GM06990 (cell line): ENCODE data around the gene AMDHD1.
A peak's percentile ranks its signal among the peaks of the same experiment; 100 is the strongest.
"Not testable (repeated sequence)": the region's sequence is repeated elsewhere in the genome, so short reads cannot be mapped to it uniquely, and the experiment has no call there.

Experiments
- DNase-seq: peaks from one replicate; pipeline ENCODE4 v3.0.0-alpha.2; 2011; ENCODE audit not compliant: insufficient read length; ENCODE audit errors: extremely low read depth
- H3K27me3 ChIP-seq: replicated peaks from 2 replicates; pipeline ENCODE4 v1.6.0; 2011; ENCODE audit warnings: low read length; ENCODE audit not compliant: control insufficient read depth, insufficient read depth
- H3K36me3 ChIP-seq: 2 replicates; pipeline ENCODE4 v1.5.1; 2011; ENCODE audit warnings: low read length; ENCODE audit not compliant: control insufficient read depth, insufficient read depth
- H3K4me3 ChIP-seq: replicated peaks from 2 replicates; pipeline ENCODE4 v1.5.1; 2011; ENCODE audit warnings: low read depth, mild to moderate bottlenecking, control low read depth, low read length
- CTCF ChIP-seq: IDR thresholded peaks from 2 replicates; pipeline ENCODE4 v1.5.1; 2011; ENCODE audit warnings: low read length, control low read depth, mild to moderate bottlenecking, inconsistent platforms; ENCODE audit not compliant: insufficient read depth, poor library complexity, severe bottlenecking

Gene AMDHD1

GRCh38 chr12:95963096-95963495 is 20.0 kb downstream of the AMDHD1 start:
- Histone ChIP-seq H3K4me3 (no peak overlapping the region), H3K36me3 (no peaks in the 10 kb centered on the region), H3K27me3 (no peaks in the 10 kb centered on the region)
- DNase-seq = no peak
- peak; percentile 40 for TF ChIP-seq CTCF

DNA sequence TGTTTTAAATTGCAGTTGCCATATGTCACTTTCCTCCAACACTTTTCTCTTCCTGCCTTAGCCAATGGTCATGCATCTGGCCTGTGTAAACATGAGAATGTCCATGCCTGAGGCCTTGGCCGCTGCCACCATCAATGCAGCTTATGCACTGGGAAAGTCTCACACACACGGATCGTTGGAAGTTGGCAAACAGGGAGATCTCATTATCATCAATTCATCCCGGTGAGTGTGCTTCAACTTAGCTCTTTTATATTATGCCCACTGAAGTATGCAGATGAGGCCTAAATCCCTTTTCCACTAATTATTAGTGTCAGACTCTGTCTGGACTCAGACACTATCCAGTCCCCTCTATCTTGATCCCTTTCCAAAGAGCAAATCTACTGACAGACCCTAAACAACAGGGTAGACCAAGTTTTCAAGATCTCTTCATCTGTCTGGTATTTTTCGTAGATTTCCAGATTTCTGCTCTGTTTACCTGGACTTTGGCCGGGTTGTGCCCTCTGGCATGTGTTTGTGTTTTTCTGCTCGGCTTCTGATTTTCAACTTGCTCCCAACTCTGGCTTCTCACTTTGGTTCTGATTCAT is 23.2 kb downstream of the AMDHD1 start:
- H3K27me3 ChIP-seq = no peaks in the 10 kb centered on the region
- no peak for TF ChIP-seq CTCF
- DNase-seq = no peak
- no peak overlapping the region for H3K4me3 ChIP-seq
- H3K36me3 ChIP-seq = no peaks in the 10 kb centered on the region

DNA sequence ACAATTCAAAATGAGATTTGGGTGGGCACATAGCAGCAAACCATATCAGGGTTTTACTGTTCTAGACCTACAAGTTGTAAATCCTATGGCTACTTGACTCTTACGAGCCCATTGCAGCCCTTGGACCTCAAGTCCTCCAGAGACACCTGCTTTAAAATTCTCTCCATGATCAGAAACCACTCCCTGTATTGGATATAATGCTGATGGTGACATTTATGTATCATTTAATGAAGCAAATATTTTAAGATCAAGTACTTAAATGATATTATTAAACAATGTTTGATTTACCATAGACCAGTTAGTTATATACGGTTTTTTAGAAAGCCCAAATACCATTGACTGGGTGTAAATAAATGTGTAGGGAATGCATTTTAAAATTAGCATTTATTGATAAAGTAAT is 24.2 kb downstream of the AMDHD1 start:
- TF ChIP-seq CTCF = no peak
- no peak for DNase-seq
- Histone ChIP-seq H3K27me3 (no peaks in the 10 kb centered on the region), H3K4me3 (no peak overlapping the region), H3K36me3 (no peaks in the 10 kb centered on the region)

GRCh38 chr12:95969116-95969515 is 26.0 kb downstream of the AMDHD1 start:
- not testable (repeated sequence) for H3K27me3 ChIP-seq, H3K36me3 ChIP-seq, H3K4me3 ChIP-seq, DNase-seq

DNA sequence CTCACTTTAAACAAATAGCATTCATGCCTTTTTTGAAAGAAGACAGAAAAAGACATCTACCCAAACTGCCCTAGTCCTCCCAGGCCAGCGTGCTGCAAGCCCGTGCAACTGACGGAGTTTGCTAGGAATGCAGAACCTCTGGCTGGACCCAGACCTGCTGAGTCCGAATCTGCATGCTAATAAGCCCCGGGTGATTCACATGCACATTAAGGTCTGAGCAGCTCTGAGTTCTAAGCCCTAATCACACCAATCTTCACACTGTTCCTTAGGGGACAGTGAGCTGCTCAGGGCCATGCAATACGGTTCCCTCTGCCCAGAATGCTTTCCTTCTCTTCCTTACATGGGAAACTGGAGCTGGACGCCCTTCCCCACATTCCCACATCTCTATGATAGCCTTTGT is 27.8 kb downstream of the AMDHD1 start:
- DNase-seq = no peak
- TF ChIP-seq CTCF = no peak
- Histone ChIP-seq H3K36me3 (no peaks in the 10 kb centered on the region), H3K27me3 (no peaks in the 10 kb centered on the region), H3K4me3 (no peak overlapping the region)

- no peak for DNase-seq
- TF ChIP-seq CTCF = no peak
- Histone ChIP-seq H3K36me3 (no peaks in the 10 kb centered on the region), H3K27me3 (no peaks in the 10 kb centered on the region), H3K4me3 (no peak overlapping the region)
These were observed 29.8 kb downstream of the AMDHD1 start for GRCh38 chr12:95972832-95973456.
